Left hindlimb (tissue), 1 donor: ENCODE measurements around the gene CRIP2.

Source experiments
- DNase-seq: peaks from one replicate; pipeline ENCODE4 v3.0.0-alpha.2; 2018

CRIP2 gene

DNA sequence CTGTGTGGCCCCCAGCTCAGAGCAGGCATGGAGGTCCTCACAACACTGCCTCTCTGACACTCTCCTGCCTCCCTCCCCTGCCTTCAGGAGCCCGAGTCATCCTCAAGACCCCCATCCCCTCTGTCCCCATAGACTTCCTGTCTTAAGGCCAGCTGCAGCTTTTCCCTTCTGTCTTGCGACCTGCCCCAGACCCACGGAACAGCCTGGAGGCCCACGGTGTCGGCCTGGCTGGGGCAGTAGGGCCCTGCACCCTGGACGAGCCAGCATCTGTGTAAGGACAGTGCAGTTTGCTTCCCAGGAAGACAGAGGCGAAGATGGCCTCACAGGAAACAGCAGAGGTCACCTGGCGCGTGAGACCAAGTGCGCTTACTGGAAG lies 26.1 kb downstream of the CRIP2 start:
- DNase-seq, result no peak

DNA sequence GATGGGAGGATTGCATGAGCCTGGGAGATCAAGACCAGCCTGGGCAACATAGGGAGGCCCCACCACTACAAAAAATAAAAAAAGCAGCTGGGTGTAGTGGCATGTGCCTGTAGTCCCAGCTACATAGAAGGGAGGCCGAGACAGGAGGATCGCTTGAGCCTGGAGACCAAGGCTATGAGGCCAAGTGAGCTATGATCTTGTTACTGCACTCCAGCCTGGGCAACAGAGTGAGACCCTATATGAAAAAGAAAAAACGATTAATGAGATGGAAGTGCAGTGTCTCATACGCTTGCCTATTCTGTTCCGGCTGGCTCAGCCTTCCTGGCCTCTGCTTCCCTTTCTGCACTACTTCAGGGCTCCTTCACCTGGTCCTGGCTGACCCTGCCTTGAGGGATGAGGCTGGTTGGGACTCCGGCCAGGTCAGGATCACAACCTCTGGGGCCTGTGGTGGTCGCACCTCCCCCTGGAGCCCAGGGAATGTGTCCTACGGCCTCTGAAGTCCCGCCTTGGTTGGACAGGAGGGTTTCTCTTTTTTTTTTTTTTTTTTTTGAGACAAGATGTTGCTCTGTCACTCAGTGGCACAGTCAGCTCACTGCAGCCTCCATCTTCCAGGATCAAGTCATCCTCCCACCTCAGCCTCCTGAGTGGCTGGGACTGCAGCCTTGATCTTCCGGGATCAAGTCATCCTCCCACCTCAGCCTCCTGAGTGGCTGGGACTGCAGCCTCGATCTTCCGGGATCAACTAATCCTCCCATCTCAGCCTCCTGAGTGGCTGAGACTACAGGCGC lies 27.1 kb downstream of the CRIP2 start:
- DNase-seq, result no peak

DNA sequence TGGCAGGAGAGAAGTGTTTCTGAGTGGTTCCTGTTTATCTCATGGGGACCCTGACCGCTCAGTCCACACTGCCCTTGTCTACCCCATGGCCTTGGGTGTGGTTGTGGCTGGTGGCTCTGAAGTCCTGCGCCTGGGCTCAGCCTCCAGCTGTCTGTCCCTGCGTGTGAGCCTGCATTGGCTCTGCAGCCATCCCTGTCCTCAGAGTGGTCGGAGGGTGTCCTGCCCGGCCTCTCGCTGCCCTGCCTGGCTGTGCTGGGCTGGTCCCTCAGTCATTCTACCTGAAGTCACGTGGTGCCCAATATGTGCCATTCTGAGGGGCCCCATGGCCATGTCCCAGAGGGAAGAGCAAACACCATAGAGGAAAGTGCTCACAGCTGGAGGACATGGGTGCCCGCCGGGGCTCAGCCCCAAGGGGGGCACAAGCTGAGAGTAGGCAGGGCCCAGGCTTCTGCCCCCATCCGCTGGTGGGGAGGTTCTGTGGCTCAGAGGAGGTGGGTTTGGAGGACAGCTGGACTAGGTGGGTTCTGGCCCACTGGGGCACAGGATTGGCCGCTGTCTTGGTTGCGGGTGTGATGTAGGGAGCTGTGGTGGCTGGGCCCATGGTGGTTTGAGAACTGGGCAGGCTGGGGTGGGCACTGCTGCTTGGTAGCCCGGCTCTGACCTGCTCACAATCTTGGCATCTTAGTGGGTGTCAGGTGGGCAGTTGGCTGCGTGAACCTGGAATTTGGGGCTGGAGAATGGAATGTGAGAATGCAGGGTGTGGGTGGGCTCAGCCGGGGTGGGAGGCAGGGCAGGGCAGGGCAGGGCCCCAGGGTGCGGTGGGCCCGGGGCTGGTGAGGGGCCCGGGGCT lies 28.1 kb downstream of the CRIP2 start:
- DNase-seq, result no peak

DNA sequence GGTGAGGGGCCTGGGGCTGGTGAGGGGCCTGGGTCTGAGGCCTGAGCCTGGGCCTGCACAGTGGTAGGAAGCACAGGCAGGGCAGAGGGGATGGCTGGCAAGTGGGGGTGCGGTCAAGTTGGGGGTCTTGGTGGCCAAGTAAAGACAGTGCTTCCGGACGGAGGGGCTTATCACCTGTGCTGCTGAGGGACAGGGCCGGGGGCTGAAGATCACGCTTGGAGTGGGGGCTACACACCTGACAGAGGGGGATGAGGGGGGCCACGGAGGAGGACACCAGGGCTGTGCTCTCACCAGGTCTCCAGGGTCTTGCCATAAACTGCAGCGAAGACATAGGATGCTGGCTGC lies 28.6 kb downstream of the CRIP2 start:
- DNase-seq, result no peak

DNA sequence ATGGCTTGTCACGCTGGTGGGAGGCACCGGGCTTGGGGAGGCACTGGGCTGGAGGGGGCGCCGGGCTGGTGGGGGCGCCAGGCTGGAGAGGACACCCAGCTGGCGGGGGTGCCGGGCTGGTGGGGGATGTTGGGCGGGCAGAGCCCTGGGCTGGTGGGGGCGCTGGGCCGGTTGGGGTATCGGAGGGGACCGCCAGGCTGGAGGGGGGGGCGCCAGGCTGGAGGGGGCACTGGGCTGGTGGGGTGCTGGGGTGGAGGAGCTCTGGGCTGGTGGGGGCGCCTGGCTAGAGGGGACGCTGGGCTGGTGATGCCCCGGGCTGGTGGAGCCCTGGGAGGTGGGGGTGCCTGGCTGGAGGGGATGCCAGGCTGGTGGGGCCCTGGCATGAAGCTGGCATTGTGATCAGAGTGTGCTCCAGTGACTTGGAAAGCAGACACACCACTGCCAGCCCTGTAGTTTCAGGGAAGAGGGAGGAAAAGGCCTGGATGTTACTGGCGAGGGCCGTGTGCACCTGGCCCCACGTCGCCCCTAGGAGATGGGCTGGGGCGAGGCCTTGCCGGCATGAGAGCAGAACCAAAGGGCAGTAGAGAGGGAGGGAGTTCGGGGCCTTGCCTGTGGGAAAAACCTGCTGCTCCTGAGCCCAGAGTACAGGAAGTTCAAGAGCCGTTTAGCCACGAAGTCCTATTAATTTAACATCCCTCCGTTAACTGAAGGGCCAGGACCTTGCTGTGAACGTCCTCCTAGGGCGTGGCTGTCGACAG lies 29.5 kb downstream of the CRIP2 start:
- DNase-seq, result no peak

DNA sequence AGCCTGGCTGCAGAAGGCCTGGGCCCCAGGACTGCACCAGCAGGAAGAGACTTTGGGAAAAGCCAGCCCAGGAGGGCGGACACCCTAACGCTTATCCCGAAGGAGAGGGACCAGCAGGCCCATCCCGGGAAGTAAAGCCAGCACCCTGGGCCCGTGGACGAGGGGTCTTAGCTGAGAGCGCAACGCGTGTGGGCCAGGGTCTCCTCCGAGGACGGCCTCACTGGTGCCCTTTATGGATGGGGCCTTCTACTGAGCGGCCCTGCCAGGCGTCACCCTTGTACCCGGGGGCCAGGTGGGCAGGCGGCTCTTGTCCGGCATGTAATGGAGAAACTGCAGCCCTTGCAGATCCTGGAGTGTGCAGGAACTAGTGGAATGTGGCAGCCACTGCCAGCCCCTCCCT lies 30.5 kb downstream of the CRIP2 start:
- DNase-seq, result no peak

DNA sequence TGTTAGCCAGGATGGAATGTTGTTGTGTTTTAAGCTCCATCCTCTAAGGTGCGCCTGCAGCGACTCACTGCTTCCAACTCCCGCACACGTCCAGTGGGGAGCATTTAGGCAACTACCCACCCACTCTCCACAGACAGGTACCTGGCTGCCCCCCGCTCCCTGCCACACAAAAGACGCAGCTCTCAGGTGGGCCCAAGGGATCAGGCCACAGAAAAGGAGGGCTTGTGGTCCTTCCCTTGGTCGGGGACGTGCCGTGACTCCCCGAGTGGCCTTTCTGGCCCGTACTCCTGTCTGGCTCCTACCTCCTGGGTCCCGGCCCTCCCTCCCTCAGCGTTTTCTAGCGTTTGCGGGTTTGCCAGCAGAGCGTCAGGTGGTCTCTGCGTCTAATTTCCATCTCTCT lies 32.6 kb downstream of the CRIP2 start:
- no peak for DNase-seq

DNA sequence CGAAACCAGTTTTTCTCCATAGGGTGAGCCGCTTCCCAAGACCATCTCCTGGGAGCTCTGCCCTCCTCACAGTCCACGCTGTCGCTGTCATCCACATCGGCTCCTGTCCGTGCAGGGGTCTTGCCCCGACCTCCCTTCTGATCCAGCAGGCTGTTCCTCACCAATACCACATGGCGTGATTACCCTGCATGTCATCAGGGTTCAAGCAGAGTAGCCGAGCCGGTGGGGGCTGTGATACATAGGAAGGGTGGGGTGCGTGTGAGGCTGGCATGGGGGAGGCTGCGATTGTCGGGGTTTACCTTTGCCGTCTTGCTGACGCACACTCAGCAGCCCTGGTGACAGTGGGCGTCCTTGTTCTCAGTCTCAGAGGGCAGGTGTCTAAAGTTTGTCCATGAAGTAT lies 33.4 kb downstream of the CRIP2 start:
- DNase-seq, result no peak

DNA sequence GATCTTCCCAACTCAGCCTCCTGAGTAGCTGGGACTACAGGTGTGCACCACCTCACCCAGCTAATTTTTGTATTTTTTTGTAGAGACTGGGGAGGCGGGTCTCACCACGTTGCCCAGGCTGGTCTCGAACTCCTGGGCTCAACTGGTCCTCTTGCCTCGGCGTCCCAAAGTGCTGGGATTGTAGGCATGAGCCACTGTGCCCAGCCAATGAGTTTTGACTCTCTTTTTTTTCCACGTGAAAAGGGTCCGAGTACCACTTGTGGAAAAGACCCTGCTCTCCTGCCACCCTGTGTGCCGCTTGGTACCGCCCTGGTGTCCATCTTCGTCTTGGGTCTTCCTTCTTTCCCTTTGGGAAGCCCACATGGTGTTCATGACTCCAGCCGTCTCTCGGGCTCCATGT lies 34.0 kb downstream of the CRIP2 start:
- DNase-seq, result no peak

DNA sequence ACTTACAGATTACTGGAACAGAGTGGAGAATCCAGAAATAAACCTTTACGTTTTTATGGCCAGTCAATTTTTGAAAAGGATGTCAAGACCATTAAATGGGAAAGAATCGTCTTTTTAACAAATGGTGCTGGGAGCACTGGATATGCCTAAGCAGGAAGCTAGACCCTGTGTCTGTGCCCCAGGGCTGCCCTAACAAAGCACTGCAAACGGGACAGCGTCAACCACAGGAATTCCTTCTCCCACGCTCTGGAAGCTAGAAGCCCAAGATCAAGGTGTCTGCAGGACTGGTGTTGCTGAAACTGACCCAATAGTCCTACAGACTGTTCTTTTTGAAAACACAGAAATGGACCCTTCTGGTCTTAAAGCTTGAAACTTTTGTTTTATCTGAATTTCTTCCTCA lies 42.5 kb downstream of the CRIP2 start:
- DNase-seq, result no peak

DNA sequence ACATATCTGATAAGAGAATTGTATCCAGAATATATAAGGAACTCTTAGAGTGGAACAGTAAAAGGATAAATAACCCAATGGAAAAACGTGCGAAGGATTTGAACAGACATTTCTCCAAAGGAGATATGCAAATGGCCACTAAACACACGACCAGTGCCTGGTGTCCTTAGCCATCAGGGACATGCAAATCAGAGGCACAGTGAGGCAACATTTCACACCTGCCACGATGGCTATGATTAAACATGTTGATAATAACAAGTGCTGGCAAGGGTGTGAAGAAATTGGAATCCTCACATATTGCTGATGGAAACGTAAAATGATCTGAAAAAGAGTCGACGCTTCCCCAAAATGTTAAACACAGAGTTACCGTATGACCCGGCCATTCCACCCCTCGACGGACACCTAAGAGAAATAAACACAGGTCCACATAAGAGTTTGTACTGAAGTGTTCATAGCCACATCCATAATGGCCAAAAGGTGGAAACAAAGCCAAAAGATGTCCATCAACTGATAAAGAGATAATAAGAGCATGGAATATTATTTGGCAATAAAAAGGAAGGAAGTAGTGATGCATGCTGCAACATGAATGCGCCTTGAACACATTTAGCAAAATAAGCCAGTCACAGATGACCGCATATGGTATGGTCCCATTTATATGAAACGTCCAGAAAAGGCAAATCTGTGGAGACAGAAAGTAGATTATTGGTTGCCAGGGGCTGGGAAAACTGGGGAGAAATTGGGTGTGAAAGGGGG lies 45.5 kb downstream of the CRIP2 start:
- no peak for DNase-seq

DNA sequence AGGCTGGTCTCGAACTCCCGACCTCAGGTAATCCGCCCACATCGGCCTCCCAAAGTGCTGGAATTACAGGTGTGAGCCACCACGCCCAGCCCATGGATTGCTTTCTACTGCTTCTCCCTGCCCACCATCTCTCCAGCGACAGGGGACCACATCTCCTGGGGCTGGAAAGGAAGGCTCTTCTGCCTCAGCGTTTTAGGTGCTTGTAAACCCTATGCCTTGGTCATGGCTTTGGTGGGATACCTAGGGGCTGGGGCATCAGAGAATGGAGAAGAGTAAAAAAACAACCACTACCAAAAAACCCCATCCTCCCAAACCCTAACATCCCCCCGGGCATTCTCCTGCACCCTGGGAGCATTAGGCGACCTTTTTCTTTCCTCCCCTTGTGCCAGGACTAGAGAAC lies 50.7 kb downstream of the CRIP2 start:
- DNase-seq, result no peak

DNA sequence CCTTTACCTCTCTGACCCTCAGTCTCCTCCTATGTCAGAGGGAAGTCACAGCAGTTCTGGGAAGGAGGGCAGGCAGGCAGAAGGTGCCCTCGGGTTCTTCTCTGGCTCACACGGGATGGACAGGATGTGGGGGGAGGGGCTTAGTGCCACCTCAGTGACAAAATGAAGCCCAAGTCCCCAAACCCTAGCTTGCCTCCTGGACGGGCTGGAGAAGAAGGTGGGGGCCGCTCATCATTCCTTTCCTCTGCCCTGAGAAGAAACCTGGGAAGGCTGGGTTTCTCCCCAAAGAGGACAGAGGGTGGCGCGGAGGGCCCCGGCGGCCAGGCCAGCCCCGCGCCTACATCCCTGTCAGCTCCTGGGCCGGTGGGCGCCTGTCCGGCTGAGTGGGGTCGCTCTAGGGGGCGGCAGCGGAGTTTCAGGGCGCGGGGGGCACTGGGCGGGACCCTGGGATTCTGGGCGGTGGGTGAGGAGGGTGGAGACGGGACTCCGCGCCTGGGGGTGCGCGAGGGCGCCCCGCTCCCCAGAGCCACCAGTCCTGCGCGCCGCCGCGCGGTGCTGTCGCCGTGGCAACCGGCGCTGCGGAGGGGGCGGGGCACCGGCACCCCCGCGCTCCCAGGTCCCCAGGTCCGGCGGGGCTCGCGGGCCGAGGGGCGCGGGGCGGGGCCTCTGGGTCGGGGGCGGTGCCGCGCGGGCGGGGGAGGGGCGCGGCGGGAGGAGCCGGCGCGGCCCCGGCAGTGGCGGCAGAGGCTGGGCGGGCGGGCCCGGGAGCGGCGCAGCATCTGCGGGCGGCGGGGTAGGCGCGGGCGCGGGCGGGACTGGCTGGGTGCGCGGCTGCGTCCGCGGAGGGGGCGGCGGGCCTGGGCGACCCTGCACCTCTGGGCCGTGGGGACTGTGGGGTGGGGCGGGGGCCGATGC lies 51.5 kb downstream of the CRIP2 start, which contains the start of gene TMEM121:
Gene TMEM121 (plus strand): TSS at position 723 of the 915 bp plus-strand sequence. CDS start 2,252 bp downstream, outside the sequence.
- DNase-seq, result no peak

DNA sequence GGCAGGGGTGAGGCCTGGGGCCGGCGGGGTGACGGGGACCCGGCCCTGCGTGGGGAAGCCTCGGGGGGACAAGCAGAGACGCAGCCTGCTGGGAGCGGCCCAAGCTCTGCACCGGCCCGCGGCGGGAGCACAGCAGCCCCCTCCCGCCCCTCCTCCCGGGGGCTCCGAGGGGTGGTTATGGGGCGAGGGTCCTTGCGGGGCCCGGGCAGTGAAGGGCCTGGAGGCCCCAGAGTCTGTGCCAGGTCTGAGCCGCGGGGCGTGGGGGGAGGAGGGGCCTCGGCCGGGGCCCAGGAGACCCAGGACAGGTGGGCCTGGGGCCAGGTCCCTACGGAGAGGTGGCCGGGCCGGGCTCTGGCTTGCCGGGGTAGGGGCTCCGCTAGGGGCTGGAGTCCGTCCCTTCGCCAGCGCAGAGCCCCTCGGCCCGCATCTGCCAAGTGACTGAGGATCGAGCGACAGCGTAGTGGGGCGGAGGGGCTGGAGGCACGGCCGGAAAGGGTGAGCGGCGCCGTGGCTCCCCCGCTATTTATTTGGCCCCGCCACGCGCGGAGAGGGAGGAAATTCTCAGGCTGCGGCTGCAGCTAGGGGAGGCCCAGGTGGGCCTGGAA lies 52.3 kb downstream of the CRIP2 start:
- DNase-seq, result no peak

DNA sequence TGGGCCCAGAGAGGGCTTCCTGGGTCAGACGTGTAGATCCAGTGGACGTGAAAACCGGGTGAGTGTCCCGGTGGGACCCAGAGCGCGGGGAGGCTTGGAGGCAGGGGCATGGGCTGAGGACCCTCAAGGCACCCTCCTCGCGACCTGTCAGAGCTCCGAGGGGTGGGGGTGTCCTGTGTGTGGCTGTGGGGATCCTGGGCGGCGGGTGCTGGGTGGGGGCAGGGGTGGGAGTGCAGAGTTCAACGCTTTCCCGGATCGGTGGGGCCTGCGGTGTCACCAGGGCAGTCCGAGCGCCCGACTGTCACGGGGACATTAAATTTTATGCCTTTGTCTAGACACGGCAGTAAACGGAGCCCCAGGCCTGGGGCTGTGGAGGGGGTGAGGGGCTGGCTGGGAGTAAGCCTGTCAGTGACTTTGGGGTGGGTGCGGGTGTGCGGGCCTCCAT lies 52.8 kb downstream of the CRIP2 start:
- no peak for DNase-seq

DNA sequence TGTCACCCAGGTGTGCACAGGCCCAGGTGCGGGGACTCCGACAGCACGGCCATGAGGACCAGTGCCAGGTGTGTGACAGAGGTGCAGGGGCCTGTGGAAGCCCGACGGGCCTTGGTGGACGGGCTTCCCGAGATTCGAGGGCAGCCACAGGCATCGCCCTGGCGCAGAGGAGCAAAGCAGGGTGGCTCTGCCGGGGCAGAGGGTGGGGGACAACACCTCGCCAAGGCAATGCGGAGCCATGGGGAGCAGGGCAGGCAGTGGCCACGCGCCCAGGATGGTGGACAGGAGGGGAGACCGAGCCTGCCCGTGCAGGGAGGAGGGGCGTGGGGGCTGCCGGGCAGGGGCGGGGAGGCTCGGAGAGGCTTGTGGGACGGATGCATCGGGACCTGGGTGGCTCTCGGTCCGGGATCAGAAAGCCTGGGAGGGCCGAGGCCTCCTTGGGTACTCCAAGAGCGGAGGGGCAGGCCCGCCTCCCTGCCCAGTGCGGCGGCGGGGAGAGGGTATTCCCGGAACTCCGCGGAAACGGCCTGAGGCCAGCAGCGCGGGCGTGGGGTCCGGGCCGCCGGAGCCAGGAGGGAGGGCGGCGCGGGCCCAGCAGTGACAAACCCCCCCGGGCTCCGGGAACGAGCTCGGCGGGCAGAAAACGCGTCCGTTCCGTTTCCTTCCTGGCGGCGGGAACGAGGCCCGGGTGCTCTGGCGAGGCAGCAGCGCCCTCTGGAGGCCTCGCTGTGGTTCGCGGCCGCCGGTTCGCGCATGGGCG lies 53.4 kb downstream of the CRIP2 start:
- peak; percentile 83 for DNase-seq

DNA sequence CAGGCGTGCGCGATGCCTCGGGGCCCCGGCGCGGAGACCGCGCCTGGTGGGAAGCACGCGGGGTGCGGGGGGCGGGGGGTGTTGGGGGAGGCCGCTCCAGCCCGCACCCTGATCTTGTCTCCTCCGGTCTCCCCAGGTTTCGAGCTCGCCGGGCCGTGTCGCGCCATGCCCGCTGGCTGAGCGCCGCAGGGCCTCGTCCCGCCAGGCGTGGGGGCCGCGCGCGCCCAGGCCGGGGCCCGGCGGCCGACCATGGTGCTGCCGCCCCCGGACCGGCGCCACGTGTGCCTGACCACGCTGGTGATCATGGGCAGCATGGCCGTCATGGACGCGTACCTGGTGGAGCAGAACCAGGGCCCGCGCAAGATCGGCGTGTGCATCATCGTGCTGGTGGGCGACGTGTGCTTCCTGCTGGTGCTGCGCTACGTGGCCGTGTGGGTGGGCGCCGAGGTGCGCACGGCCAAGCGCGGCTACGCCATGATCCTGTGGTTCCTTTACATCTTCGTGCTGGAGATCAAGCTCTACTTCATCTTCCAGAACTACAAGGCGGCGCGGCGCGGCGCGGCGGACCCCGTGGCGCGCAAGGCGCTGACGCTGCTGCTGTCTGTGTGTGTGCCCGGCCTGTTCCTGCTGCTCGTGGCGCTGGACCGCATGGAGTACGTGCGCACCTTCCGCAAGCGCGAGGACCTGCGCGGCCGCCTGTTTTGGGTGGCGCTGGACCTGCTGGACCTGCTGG lies 54.1 kb downstream of the CRIP2 start:
- DNase-seq, result no peak

DNA sequence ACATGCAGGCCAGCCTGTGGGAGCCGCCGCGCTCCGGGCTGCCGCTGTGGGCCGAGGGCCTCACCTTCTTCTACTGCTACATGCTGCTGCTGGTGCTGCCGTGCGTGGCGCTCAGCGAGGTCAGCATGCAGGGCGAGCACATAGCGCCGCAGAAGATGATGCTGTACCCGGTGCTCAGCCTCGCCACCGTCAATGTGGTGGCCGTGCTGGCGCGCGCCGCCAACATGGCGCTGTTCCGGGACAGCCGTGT lies 54.6 kb downstream of the CRIP2 start:
- no peak for DNase-seq
